ENCODE results near the gene TMEFF1. TPM values are rescaled to one million over a fixed set of nuclear protein-coding genes. Genes with fewer than 3 reads are reported as not detected.
A peak's percentile ranks its signal among the peaks of the same experiment; 100 is the strongest.

TMEFF1 gene
- total and polyA plus RNA-seq, 2 experiments from 2014 or later: 0.34 to 0.43 TPM

GRCh38 chr9:100595391-100596199 is 122.6 kb downstream of the TMEFF1 start:
- H4K20me1 ChIP-seq (ENCODE audit: insufficient read depth): no peaks in the 10 kb centered on the region
- in situ Hi-C loops (cut with MboI): loop anchor here (25.0 kb wide), 2 partner anchors 258 to 558 kb away; no protein-coding TSS in a partner anchor
- DNase-seq: peak; percentile 75
- H2AFZ ChIP-seq: 0 out of 2 replicates have a peak overlapping the region, but pooled peaks have one; percentile 17
- H3K79me2 ChIP-seq (ENCODE audit: insufficient read depth): no peaks in the 10 kb centered on the region
- TF ChIP-seq EZH2phosphoT487 (IDR thresholded peaks at IDR 0.05; ENCODE audit: insufficient read depth, low read depth): no peak
- TF ChIP-seq EZH2 (IDR thresholded peaks at IDR 0.05; ENCODE audit: insufficient read depth, poor library complexity, severe bottlenecking): no peak
- H3F3A ChIP-seq (ENCODE audit: insufficient read depth): peaks cover 21% of the 10 kb centered on the region
- no peaks in the 10 kb centered on the region for H3K9me3 ChIP-seq (ENCODE audit: low read depth)
- peaks cover 7% of the 10 kb centered on the region for H3K4me1 ChIP-seq (ENCODE audit: insufficient read depth)
- no peaks in the 10 kb centered on the region for H3K27me3 ChIP-seq (replicated peaks; ENCODE audit: insufficient read depth)
- WGBS, 2 experiments (ENCODE audit: low coverage in 1 of 2, low lambda C conversion rate in 2 of 2, missing lambda C conversion rate in 2 of 2): 16 to 19% methylated on average over 3 of the region's 3 CpGs
- H3K9ac ChIP-seq: no peak overlapping the region
- H3K4me2 ChIP-seq (ENCODE audit: unreplicated experiment): no peak overlapping the region
- no peak overlapping the region for H3K4me3 ChIP-seq
- H3K9me2 ChIP-seq (ENCODE audit: insufficient read depth): no peaks in the 10 kb centered on the region
- H3K36me3 ChIP-seq (ENCODE audit: low read depth): no peaks in the 10 kb centered on the region
- no peak overlapping the region for H3K27ac ChIP-seq

GRCh38 chr9:100597236-100597635 is 124.3 kb downstream of the TMEFF1 start:
- Histone ChIP-seq H3K4me3 (no peak overlapping the region), H3K4me1 (ENCODE audit: insufficient read depth) (no peaks in the 10 kb centered on the region), H3K9me2 (ENCODE audit: insufficient read depth) (no peaks in the 10 kb centered on the region), H3K27me3 (replicated peaks; ENCODE audit: insufficient read depth) (no peaks in the 10 kb centered on the region), H3K4me2 (ENCODE audit: unreplicated experiment) (no peak overlapping the region), H3K27ac (no peak overlapping the region), H4K20me1 (ENCODE audit: insufficient read depth) (no peaks in the 10 kb centered on the region), H3F3A (ENCODE audit: insufficient read depth) (0 out of 2 replicates have a peak, but pooled peaks cover 13% of the 10 kb centered on the region), H2AFZ (no peak overlapping the region), H3K36me3 (ENCODE audit: low read depth) (no peaks in the 10 kb centered on the region), H3K9me3 (ENCODE audit: low read depth) (no peaks in the 10 kb centered on the region), H3K9ac (no peak overlapping the region), H3K79me2 (ENCODE audit: insufficient read depth) (no peaks in the 10 kb centered on the region)
- DNase-seq: no peak
- in situ Hi-C loops (cut with MboI): loop anchor here (25.0 kb wide), 2 partner anchors 260 to 560 kb away; no protein-coding TSS in a partner anchor
- WGBS, 2 experiments (ENCODE audit: low coverage in 1 of 2, low lambda C conversion rate in 2 of 2, missing lambda C conversion rate in 2 of 2): 23 to 27% methylated on average over 6 of the region's 6 CpGs
- no peak for TF ChIP-seq EZH2phosphoT487 (IDR thresholded peaks at IDR 0.05; ENCODE audit: insufficient read depth, low read depth)
- TF ChIP-seq EZH2 (IDR thresholded peaks at IDR 0.05; ENCODE audit: insufficient read depth, poor library complexity, severe bottlenecking): no peak

- 2% methylated on average over 41 of the region's 41 CpGs for WGBS, 2 experiments (ENCODE audit: low coverage in 1 of 2, low lambda C conversion rate in 2 of 2, missing lambda C conversion rate in 2 of 2)
- H3K9me3 ChIP-seq (ENCODE audit: low read depth): no peaks in the 10 kb centered on the region
- no peaks in the 10 kb centered on the region for H4K20me1 ChIP-seq (ENCODE audit: insufficient read depth)
- peak; percentile 92 for DNase-seq
- no peaks in the 10 kb centered on the region for H3K79me2 ChIP-seq (ENCODE audit: insufficient read depth)
- H3K4me1 ChIP-seq (ENCODE audit: insufficient read depth): no peaks in the 10 kb centered on the region
- H3K36me3 ChIP-seq (ENCODE audit: low read depth): no peaks in the 10 kb centered on the region
- H3K4me3 ChIP-seq: peak overlapping the region; percentile 90
- no peaks in the 10 kb centered on the region for H3K27me3 ChIP-seq (replicated peaks; ENCODE audit: insufficient read depth)
- 0 out of 2 replicates have a peak, but pooled peaks cover 13% of the 10 kb centered on the region for H3F3A ChIP-seq (ENCODE audit: insufficient read depth)
- peak overlapping the region; percentile 51 for H3K9ac ChIP-seq
- peak overlapping the region; percentile 87 for H3K4me2 ChIP-seq (ENCODE audit: unreplicated experiment)
- TF ChIP-seq EZH2 (IDR thresholded peaks at IDR 0.05; ENCODE audit: insufficient read depth, poor library complexity, severe bottlenecking): no peak
- TF ChIP-seq EZH2phosphoT487 (IDR thresholded peaks at IDR 0.05; ENCODE audit: insufficient read depth, low read depth): no peak
- no peaks in the 10 kb centered on the region for H3K9me2 ChIP-seq (ENCODE audit: insufficient read depth)
- in situ Hi-C loops (cut with MboI): loop anchor here (25.0 kb wide), 2 partner anchors 261 to 561 kb away; no protein-coding TSS in a partner anchor
- peak overlapping the region; percentile 95 for H2AFZ ChIP-seq
- H3K27ac ChIP-seq: no peak overlapping the region
These were observed 125.7 kb downstream of the TMEFF1 start for GRCh38 chr9:100598641-100599145.

DNA sequence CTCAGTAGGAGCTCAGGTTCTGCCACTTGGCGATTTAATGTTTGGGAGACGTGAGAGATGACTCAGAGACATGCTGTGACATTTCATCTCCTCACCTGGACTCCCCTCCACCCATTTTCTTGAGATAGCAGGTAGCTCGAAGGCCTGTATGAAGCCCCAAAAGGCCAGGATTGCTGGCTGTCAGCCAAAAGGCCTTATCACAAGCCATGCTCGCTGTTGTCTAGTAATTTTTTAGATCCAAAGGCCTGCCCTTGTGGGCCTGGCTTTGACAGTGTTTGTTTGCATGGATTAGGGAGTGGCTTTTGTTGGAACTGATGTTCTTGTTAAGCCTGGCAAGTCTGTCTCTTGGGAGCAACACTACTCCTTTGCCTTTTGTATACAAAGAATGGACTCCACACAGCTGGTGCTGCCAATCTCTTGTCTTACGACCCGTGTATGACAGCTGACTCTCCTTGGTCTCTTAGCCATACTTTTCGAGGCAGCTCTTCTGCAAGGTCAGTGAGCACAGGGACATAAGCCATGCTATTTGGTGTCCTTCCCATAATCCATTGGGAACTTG is 127.7 kb downstream of the TMEFF1 start:
- 0 out of 2 replicates have a peak, but pooled peaks cover 13% of the 10 kb centered on the region for H3F3A ChIP-seq (ENCODE audit: insufficient read depth)
- H3K79me2 ChIP-seq (ENCODE audit: insufficient read depth): no peaks in the 10 kb centered on the region
- H3K27me3 ChIP-seq (replicated peaks; ENCODE audit: insufficient read depth): no peaks in the 10 kb centered on the region
- no peaks in the 10 kb centered on the region for H3K36me3 ChIP-seq (ENCODE audit: low read depth)
- no peak overlapping the region for H3K4me2 ChIP-seq (ENCODE audit: unreplicated experiment)
- in situ Hi-C loops (cut with MboI): loop anchor here (10.0 kb wide), 1 partner anchor 704 kb away; no protein-coding TSS in a partner anchor
- H3K4me3 ChIP-seq: no peak overlapping the region
- 70 to 71% methylated on average over 7 of the region's 7 CpGs for WGBS, 2 experiments (ENCODE audit: low coverage in 1 of 2, low lambda C conversion rate in 2 of 2, missing lambda C conversion rate in 2 of 2)
- no peaks in the 10 kb centered on the region for H3K4me1 ChIP-seq (ENCODE audit: insufficient read depth)
- TF ChIP-seq EZH2 (IDR thresholded peaks at IDR 0.05; ENCODE audit: insufficient read depth, poor library complexity, severe bottlenecking): no peak
- TF ChIP-seq EZH2phosphoT487 (IDR thresholded peaks at IDR 0.05; ENCODE audit: insufficient read depth, low read depth): no peak
- no peaks in the 10 kb centered on the region for H3K9me3 ChIP-seq (ENCODE audit: low read depth)
- DNase-seq: no peak
- no peak overlapping the region for H3K27ac ChIP-seq
- H3K9me2 ChIP-seq (ENCODE audit: insufficient read depth): no peaks in the 10 kb centered on the region
- H2AFZ ChIP-seq: no peak overlapping the region
- H3K9ac ChIP-seq: no peak overlapping the region
- no peaks in the 10 kb centered on the region for H4K20me1 ChIP-seq (ENCODE audit: insufficient read depth)

Data from GM23248 (cell line).